NOMO-1 treated with DMSO at 0.1 percent for 48 hours (cell line): ENCODE results near the gene VPS13D.

Source experiments
- DNase-seq: peaks from one replicate; lab custom pipeline; 2025; ENCODE audit not compliant: unreplicated experiment; lab: John Stamatoyannopoulos, UW

Gene VPS13D

GRCh38 chr1:12400027-12400693, 170.3 kb downstream of the VPS13D start:
- DNase-seq, result no peak

- DNase-seq, result no peak
Observed at GRCh38 chr1:12402159-12402673, 172.4 kb downstream of the VPS13D start.

DNA sequence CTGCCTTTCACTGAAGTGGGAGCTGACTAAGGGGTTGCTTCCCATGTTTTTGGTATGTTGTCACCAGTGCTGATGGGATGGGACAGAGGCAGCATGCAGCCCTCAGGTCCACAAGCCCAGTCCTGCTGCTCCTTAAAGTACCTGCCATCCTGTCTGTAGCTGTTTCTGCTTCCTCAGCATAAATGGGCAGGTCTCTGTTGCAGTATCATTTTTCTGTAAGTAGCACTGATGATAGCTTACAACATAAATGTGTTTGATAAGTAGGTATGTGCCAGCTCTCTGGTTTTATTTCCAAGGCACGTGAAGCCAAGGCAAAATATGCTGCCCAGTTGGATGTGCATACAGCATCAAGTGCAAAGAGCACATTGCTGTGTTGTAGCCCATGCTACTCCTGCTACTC, 173.0 kb downstream of the VPS13D start:
- DNase-seq, result no peak

- DNase-seq, result no peak
Observed at GRCh38 chr1:12404918-12405317, 175.1 kb downstream of the VPS13D start.

GRCh38 chr1:12405325-12406210, 175.7 kb downstream of the VPS13D start:
- DNase-seq, result no peak

DNA sequence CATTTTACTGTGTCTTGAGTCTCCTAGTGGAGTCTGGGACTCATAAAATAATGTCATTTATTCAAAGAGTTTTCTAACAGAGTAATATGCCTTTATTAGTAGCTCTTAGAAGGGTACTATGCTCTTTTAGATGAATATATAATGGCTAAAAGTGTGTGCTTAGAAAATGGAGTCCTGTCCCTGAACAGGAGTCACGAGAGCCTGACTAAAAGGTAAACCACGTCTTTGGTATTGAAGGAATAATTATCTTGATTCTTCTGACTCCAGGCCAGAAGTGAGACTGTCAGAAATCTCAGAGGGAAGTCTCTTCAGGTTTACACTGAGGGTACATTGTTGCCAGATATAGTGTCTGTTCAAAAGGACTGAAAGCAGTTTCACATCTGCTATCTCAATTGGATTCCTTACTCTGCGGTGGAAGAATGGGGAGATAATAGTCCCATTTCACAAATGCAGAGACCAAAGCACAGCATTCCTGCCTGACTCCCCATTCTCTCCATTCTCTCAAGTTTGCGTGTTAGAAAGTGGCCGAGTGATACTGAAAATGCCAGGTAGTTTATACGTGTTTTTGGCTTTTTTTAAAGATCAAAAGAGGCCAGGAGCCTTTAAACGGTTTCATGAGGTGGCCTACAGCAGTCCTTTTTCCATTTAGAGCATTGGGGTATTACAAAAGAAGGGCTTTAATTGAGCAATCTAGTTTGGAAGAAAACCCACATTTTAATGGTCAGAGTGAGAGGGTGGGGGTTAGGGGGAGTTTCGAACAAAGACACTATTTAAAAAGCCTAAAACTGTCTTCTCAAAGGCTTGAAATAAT, 176.6 kb downstream of the VPS13D start:
- peak; percentile 56 for DNase-seq

- DNase-seq, result no peak
Observed at GRCh38 chr1:12407050-12407961, 177.5 kb downstream of the VPS13D start.

DNA sequence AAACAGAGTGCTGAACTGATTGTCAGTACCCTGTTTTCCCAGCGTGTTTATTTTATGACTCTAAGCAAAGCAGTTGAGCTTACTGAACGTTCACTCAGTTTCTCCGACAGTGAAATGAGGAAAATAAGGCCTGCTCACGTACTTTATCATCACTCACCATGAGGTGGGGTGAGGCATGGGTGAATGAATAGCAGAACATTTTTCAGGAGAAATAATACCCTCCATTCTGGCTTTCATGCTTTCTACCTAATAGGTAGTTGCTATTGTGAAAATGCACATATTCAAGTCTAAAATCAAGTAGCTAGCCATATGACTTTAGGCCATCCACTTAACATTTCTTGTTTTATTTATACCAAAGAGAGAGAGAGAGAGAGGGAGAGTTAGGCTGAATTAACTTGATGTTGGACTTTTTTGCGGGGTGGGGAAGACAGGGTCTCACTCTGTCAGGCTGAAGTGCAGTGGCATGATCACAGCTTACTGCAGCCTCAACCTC, 178.2 kb downstream of the VPS13D start:
- no peak for DNase-seq

DNA sequence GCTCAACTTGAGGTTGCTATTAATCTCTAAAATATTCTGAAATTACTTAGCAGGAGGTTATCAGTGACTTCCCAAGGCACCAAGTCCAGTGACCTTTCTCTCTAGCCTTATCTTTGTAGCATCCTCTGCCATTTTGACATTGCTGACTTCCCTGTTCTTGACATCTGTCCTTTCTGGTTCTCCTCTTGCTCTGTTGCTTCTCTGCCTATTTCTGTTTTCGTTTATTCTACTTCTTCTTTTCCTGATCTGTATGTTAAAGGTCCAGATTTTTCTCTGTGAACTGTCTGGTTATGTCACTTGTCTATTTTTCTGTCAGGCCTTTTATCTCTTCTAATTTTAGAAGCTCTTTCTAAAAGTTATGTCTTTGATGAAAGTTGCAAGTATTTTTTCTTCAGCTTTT, 178.8 kb downstream of the VPS13D start:
- DNase-seq, result peak; percentile 31

DNA sequence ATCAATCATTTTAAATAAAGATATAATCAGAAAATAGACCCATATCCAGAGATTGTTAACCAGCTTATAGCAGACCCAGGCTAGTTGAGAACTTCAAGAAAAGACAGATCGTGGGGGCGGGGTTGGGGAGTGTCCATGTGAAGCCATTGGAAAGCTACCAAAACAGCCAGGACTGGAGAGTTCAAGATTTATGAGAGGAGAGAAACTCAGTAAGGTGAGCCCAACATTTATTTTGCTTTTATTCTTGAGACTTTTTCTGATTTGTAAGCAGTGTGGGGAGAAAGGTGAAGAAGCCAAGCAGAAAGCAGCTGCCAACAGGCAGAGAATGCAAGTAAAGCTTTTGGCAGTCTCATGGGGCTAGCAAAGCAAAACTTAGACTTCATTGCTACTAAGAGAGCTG, 179.9 kb downstream of the VPS13D start:
- no peak for DNase-seq

DNA sequence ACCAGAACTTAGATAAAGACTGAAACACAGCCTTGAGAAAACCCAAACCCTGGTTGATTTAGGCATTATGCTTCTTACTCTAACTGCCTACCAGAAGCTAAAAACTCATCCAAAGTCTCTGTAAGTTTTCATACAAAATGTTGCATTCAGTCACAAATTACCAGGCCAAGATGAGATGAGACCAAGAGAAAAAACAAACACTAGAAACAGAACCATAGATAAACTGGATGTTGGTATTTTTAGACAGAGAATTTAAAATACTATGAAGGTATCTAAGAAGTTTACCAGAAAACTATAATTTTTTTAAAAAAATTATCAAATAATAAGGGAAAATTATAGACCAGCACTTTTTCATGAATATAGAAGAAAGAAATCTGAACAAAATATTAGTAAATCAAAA, 180.5 kb downstream of the VPS13D start:
- no peak for DNase-seq

DNA sequence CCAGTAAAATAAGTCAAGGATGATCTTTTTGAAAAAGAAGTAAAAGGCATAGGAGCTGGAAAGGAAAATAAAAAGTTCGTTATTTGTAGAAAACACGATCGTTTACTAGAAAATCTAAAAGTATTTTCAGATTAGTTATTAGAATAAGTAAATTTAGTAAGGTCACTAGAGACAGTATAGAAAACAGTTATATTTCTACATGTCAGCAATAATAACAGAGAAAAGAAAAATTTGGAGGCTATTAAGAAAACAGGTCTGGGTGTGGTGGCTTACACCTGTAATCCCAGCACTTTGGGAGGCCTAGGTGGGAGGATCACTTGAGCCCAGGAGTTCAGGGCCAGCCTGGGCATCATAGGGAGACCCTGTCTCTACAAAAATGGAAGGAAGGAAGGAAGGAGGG, 181.3 kb downstream of the VPS13D start:
- DNase-seq, result no peak

- no peak for DNase-seq
Observed at GRCh38 chr1:12411747-12412146, 181.9 kb downstream of the VPS13D start.

DNA sequence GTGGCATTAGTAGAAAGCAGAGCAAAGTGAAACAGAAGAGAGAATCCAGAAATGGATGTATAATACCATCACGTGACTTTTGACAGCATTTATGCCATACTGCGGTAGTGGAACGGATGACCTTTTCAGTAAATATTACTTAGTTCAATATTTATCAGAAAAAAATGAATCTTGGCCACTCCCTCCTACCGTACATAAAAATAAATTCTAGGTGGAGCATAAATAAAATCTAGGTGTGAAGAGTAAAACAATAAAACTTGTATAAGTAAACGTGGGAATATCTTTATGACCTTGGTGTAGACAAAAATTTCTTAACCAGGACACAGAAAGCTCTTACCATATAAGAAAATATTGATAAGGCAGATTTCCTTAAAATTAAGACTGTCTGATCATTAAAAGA, 182.6 kb downstream of the VPS13D start:
- DNase-seq, result no peak

DNA sequence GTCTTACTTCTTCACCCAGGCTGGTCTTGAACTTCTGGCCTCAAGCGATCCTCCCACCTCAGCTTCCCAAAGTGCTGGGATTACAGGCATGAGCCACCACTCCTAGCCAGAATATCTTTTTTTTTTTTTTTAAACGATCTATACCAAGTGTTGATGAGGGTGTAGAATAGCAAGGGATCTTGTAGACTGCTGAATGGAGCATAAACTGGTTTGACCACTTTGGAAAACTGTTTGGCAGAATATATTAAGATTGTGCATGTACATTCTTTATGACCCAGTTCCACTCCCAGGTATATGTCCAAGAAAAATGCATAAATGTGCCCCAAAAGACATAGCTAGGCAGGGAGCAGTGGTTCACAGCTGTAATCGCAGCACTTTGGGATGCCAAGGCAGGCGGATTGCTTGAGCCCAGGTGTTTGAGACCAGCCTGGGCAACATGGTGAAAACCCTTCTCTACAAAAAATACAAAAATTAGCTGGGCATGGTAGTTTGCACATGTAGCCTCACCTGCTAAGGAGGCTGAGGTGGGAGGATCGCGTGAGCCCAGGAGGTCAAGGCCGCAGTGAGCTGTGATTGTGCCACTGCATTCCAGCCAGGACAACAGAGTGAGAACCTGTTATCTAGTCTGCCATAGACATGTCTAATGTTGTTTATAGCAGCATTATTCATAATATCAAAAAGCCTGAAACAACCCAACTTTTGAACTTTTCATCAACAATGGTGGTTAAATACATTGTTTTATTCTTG, 184.0 kb downstream of the VPS13D start:
- DNase-seq, result no peak

GRCh38 chr1:12414444-12415018, 184.7 kb downstream of the VPS13D start:
- no peak for DNase-seq

- no peak for DNase-seq
Observed at GRCh38 chr1:12415038-12415466, 185.2 kb downstream of the VPS13D start.

DNA sequence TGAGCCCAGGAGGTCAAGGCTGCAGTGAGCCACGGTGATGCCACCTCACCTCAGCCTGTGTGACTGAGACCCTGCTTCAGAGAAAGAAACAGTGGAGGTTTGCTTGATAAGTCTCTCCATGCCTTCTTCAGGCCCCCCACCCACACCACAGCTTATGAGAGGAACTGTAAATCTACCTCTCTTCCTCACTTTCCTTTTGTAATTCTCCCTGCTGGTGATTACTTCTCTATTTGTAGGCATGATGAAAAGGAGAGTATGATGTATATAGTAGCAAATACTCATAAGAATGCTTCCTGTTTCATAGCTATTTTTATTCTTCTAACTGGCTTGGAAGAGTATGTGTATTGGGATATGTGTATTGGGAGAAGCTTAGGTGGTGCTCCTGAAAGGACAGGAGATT, 186.3 kb downstream of the VPS13D start:
- DNase-seq, result peak; percentile 83

- DNase-seq, result no peak
Observed at GRCh38 chr1:12416744-12417143, 186.9 kb downstream of the VPS13D start.
